Measurements from ENCODE around the gene OSBPL2.

The OSBPL2 gene

DNA sequence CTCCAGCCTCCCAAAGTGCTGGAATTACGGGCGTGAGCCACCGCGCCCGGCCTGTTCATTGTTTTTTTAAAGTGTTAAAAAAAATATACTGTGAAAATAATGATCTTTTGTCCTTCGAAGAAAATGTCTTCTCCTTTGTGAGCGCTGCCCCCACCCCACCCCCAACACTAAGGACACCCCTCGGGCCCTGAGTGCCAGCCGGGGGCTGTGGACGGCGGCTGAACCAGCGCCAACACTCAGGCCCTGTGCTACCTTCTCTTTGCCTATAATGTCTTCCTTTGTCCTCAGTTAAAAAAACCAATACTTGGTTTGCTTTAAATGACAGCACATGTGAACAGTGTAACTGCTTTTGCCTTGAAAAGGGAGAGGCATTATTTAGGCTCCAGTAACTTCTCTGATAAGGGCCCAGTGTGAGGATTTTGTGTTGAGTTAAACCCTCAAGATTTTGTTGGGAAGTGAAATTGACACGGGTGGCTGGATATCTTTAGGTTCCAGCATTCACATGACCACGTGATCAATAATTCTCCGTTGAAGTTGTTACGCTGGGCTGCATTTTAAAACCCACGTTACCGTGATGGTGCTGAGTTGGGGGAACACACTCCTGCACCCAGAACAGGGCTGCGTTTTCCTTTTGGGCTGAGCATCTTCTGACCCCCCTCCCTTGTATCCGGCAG, 54.9 kb downstream of the OSBPL2 start:
- TF ChIP-seq, protein P1, sequence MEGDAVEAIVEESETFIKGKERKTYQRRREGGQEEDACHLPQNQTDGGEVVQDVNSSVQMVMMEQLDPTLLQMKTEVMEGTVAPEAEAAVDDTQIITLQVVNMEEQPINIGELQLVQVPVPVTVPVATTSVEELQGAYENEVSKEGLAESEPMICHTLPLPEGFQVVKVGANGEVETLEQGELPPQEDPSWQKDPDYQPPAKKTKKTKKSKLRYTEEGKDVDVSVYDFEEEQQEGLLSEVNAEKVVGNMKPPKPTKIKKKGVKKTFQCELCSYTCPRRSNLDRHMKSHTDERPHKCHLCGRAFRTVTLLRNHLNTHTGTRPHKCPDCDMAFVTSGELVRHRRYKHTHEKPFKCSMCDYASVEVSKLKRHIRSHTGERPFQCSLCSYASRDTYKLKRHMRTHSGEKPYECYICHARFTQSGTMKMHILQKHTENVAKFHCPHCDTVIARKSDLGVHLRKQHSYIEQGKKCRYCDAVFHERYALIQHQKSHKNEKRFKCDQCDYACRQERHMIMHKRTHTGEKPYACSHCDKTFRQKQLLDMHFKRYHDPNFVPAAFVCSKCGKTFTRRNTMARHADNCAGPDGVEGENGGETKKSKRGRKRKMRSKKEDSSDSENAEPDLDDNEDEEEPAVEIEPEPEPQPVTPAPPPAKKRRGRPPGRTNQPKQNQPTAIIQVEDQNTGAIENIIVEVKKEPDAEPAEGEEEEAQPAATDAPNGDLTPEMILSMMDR (IDR thresholded peaks at IDR 0.05; ENCODE audit: low read length, missing control alignments): no peak
- no peak overlapping the region for H3K4me3 ChIP-seq (replicated peaks; ENCODE audit: low read depth, low read length)
- no peak for DNase-seq (ENCODE audit: low read depth)

DNA sequence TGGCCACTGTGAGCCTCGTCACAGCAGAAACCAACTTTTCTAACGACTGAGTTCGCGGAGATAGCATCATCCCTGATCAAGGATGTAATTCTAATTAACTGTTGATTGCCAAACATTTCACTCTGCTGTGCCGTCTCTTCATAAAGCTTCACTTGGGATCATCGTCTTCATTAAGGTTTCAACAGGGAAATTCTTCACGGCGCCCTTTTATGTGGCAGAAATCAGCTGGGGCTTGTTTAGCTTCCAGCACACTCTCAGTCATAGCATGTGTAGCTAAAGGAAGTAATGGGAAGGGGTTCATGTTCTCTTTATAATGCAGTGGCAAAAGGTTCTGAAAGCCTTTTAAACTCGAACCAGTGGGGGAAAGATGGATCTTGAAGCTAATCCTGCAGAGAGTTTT, 55.6 kb downstream of the OSBPL2 start:
- DNase-seq (ENCODE audit: low read depth): no peak
- TF ChIP-seq, protein P1 (IDR thresholded peaks at IDR 0.05; ENCODE audit: low read length, missing control alignments): no peak
- no peak overlapping the region for H3K4me3 ChIP-seq (replicated peaks; ENCODE audit: low read depth, low read length)

DNA sequence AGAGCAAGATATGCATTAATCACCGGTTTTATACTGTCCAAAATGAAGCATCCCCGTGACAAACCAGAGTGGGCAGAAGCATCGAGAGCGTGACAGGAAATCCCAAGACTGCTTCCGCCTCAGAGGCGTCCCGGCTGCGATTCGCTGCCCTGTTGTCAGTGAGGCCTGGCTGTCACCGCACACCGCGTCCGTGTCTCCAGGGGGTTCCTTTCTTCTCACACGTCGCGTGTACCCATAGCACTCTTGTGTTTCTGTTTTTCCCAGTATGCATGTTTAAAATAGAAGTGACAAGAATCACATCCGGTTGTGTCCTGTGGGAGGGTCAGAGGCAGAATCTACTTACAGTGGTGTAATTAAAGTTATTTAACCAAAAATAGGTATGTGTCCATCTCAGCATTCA, 56.2 kb downstream of the OSBPL2 start:
- TF ChIP-seq, protein P1 (IDR thresholded peaks at IDR 0.05; ENCODE audit: low read length, missing control alignments): no peak
- no peak for DNase-seq (ENCODE audit: low read depth)
- no peak overlapping the region for H3K4me3 ChIP-seq (replicated peaks; ENCODE audit: low read depth, low read length)

DNA sequence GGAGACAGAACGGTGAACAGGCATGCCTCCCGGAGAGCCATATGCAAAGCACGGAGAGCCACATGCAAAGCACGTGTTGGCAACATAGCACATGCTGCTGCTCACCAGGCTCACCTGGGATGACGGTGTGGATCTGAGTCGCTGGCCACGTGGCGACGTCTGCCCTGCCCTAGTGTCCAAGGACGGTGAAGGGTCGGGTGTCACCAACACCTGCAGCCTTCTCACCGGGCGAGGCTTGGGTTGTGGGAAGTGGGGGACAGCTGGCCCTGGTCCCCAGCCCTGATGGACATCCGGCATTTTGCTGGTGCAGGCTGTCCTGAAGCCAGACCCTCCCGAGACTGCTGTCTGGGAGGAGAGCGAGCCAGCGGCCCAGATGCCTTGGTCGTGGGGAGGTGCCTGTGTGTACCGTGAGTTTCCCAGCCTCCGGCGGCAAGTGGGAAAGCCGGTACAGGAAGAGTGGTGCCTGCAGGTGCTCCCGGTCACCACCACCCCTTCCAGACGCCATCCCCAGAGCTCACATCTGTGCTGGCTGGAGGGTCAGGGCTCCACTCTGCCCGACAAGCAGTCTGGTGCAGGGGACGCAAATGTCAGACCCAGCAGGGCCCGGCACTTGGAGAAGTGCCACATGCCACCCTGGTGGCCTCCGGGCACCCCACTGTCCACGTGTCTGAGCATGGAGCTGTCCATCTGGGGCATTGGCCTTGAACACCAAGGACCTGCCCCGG, 58.6 kb downstream of the OSBPL2 start:
- no peak overlapping the region for H3K4me3 ChIP-seq (replicated peaks; ENCODE audit: low read depth, low read length)
- no peak for DNase-seq (ENCODE audit: low read depth)
- TF ChIP-seq, protein P1 (IDR thresholded peaks at IDR 0.05; ENCODE audit: low read length, missing control alignments): no peak

DNA sequence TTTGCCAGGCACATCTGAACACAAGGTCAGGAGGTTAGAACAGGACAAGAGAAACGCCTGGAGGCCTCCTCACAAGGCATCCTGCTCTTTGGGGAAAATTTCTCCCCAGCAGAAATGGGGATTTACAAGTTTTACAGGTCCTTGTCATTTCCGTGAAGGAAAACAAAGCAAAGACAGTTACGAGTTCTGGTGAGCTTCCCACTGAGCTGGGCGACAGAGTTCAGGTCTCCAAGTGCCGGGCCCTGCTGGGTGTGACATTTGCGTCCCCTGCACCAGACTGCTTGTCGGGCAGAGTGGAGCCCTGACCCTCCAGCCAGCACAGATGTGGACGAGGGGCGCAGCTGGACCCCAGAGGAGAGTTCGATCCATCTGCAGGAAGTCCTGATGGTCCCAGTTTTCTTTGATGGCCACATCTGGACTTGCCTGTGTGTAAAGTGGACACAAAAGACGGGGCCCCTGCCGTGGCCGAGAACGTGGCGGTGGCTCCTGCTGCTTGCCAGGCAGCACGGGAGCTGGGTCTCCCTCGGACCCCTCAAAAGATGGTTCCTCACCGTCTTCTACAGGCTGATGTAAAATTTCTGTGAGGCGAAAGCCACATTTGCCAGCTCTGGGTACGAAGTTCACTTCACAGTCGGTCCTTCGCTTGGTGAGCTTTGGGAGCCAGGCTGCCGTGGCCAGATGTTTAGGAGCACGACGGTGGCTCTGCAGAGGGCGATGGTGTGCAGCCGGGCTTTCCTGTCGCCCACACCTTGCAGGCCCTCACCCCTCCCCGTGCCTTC, 59.3 kb downstream of the OSBPL2 start:
- TF ChIP-seq, protein P1 (IDR thresholded peaks at IDR 0.05; ENCODE audit: low read length, missing control alignments): no peak

DNA sequence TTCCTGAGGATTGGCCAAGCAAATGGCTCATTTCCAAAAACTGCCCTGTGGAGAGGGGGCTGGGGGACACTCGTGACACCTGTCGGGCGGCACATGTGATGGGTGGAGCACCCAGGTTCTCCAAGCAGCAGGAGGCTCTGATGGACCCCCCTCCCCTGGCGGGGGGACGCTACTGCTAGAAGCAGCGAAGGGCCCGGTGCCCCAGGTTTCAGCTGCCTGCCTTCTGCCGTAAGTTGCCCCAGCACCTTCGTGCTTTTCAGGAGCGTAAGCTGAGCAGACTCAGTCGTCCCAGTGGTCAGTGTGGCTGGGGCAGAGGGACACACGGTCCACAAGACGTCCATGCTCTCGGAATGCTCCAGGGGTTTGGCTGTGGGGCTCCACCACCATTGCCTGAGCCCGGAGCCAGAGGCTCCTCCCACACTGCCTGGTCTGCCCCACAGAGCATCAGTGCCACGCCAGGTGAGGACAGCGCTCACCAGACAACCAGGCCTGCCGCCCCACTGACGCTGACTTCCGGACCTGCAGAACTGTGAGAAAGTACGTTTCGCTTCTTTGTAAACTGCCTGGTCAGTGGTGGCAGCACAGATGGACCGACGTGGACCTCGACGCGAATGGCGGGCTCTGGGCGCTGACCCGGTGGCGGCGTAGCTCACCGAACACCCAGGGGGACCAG, 60.4 kb downstream of the OSBPL2 start:
- H3K4me3 ChIP-seq (replicated peaks; ENCODE audit: low read depth, low read length): no peak overlapping the region
- no peak for DNase-seq (ENCODE audit: low read depth)
- TF ChIP-seq, protein P1 (IDR thresholded peaks at IDR 0.05; ENCODE audit: low read length, missing control alignments): no peak

More for the DNA sequence above, 59.3 kb downstream of the OSBPL2 start:
- no peak overlapping the region for H3K4me3 ChIP-seq (replicated peaks; ENCODE audit: low read depth, low read length)
- DNase-seq (ENCODE audit: low read depth): no peak
